KMS-11 (cell line): ENCODE data around the gene RCC1.

ENCODE experiments used
- H2AFZ ChIP-seq: fragments of 200-600 bp; sonication (generic); 2 replicates; pipeline ENCODE4 v1.6.1; 2016; ENCODE audit warnings: antibody characterized with exemption, mixed run types, low read depth
- H3K27ac ChIP-seq: fragments of 200-600 bp; sonication (generic); 2 replicates; pipeline ENCODE4 v1.6.1; 2016; ENCODE audit warnings: mild to moderate bottlenecking, mixed run types
- H3K27me3 ChIP-seq: fragments of 200-600 bp; sonication (generic); 2 replicates; pipeline ENCODE4 v1.6.1; 2017; ENCODE audit warnings: mild to moderate bottlenecking, low read depth, mixed run types, moderate library complexity; ENCODE audit not compliant: insufficient read depth
- H3K36me3 ChIP-seq: fragments of 200-600 bp; sonication (generic); 2 replicates; pipeline ENCODE4 v1.6.1; 2017; ENCODE audit warnings: mild to moderate bottlenecking, mixed run types; ENCODE audit not compliant: insufficient read depth
- H3K4me1 ChIP-seq: fragments of 200-600 bp; sonication (generic); 2 replicates; pipeline ENCODE4 v1.6.1; 2016; ENCODE audit warnings: mild to moderate bottlenecking, low read depth, mixed run types; ENCODE audit not compliant: poor library complexity, severe bottlenecking
- H3K4me2 ChIP-seq: fragments of 200-600 bp; sonication (generic); 2 replicates; pipeline ENCODE4 v1.7.0; 2016; ENCODE audit warnings: mild to moderate bottlenecking, mixed run types
- H3K4me3 ChIP-seq: fragments of 200-600 bp; sonication (generic); IDR thresholded peaks from 2 replicates; pipeline ENCODE4 v1.6.1; 2017; ENCODE audit warnings: low read depth, low read length, mixed read lengths; ENCODE audit not compliant: insufficient read depth
- H3K79me2 ChIP-seq: fragments of 200-600 bp; sonication (generic); 2 replicates; pipeline ENCODE4 v1.6.1; 2016; ENCODE audit warnings: low read depth, mixed run types; ENCODE audit not compliant: insufficient read depth
- H3K9ac ChIP-seq: fragments of 200-600 bp; sonication (generic); 2 replicates; pipeline ENCODE4 v1.6.1; 2016; ENCODE audit warnings: mild to moderate bottlenecking, mixed run types
- H4K20me1 ChIP-seq: fragments of 200-600 bp; sonication (generic); 2 replicates; pipeline ENCODE4 v1.6.1; 2016; ENCODE audit warnings: mild to moderate bottlenecking, mixed run types; ENCODE audit not compliant: insufficient read depth
- TF ChIP-seq, protein P1 (sequence below): fragments of 200-600 bp; sonication (generic); conservative IDR thresholded peaks from 2 replicates; pipeline ENCODE4 v1.6.1; 2017; ENCODE audit warnings: low read depth, mild to moderate bottlenecking, antibody characterized with exemption, low read length, moderate library complexity, mixed read lengths

Gene RCC1

GRCh38 chr1:28505406-28506187 lies at the start of gene RCC1:
Gene RCC1, plus strand, starts transcription at chr1:28506043. Its CDS starts 23,824 bp downstream, at chr1:28529867.
- H4K20me1 ChIP-seq = peaks cover 14% of the 10 kb centered on the region
- H3K9ac ChIP-seq = peak within 1 kb of the TSS; percentile 98
- H3K79me2 ChIP-seq = peaks cover 43% of the 10 kb centered on the region
- TF ChIP-seq, protein P1, sequence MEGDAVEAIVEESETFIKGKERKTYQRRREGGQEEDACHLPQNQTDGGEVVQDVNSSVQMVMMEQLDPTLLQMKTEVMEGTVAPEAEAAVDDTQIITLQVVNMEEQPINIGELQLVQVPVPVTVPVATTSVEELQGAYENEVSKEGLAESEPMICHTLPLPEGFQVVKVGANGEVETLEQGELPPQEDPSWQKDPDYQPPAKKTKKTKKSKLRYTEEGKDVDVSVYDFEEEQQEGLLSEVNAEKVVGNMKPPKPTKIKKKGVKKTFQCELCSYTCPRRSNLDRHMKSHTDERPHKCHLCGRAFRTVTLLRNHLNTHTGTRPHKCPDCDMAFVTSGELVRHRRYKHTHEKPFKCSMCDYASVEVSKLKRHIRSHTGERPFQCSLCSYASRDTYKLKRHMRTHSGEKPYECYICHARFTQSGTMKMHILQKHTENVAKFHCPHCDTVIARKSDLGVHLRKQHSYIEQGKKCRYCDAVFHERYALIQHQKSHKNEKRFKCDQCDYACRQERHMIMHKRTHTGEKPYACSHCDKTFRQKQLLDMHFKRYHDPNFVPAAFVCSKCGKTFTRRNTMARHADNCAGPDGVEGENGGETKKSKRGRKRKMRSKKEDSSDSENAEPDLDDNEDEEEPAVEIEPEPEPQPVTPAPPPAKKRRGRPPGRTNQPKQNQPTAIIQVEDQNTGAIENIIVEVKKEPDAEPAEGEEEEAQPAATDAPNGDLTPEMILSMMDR = no peak
- peaks cover 28% of the 10 kb centered on the region for H3K36me3 ChIP-seq
- no peaks in the 10 kb centered on the region for H3K27me3 ChIP-seq
- peaks cover 43% of the 10 kb centered on the region for H3K4me1 ChIP-seq
- H3K4me2 ChIP-seq = peak within 1 kb of the TSS; percentile 91
- peak within 1 kb of the TSS; percentile 84 for H2AFZ ChIP-seq
- peak within 1 kb of the TSS; percentile 88 for H3K4me3 ChIP-seq
- peak within 1 kb of the TSS; percentile 96 for H3K27ac ChIP-seq

DNA sequence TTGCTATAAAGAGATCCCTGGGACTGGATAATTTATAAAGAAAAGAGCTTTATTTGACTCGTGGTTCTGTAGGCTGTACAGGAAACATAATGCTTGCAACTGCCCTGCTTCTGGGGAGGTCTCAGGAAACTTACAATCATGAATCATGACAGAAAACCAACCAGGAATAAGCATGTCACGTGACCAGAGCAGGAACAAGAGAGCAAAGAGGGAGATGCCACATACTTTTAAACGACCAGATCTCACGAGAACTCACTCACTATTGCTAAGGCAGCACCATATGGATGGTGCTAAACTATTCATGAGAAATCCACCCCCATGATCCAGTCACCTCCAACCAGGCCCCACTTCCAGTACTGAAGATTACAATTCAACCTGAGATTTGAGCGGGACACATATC lies 49.8 kb upstream of the RCC1 start:
- Histone ChIP-seq H3K9ac (no peak overlapping the region), H3K27me3 (no peaks in the 10 kb centered on the region), H3K36me3 (no peaks in the 10 kb centered on the region), H3K27ac (no peak overlapping the region), H3K79me2 (no peaks in the 10 kb centered on the region), H3K4me2 (no peak overlapping the region), H4K20me1 (no peaks in the 10 kb centered on the region), H3K4me1 (peaks cover 12% of the 10 kb centered on the region), H2AFZ (no peak overlapping the region), H3K4me3 (no peak overlapping the region)
- TF ChIP-seq, protein P1 = no peak

DNA sequence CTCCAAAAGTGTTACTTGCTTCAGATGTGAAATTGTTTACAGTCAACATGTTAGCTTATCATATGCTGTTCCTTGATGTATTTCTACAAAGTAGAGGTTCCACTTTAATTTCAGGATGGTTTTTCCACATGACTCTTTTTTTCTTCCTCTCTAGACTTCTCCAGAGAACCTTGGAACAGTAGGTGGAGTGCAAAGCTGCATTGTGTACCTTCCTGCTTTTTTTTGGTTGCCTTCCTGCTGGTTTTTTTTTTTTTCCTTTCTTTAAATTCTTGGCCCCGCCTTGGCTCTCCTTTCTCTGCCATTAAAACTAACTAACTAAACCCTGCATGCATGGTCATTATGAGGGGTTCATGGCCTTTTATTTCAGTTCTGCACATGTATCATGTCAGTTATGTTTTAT lies 48.2 kb upstream of the RCC1 start:
- H3K9ac ChIP-seq = no peak overlapping the region
- TF ChIP-seq, protein P1 = no peak
- no peaks in the 10 kb centered on the region for H4K20me1 ChIP-seq
- H3K4me1 ChIP-seq = peaks cover 6% of the 10 kb centered on the region
- no peaks in the 10 kb centered on the region for H3K36me3 ChIP-seq
- H3K27ac ChIP-seq = no peak overlapping the region
- H3K4me3 ChIP-seq = no peak overlapping the region
- H3K79me2 ChIP-seq = no peaks in the 10 kb centered on the region
- no peak overlapping the region for H2AFZ ChIP-seq
- H3K27me3 ChIP-seq = no peaks in the 10 kb centered on the region
- no peak overlapping the region for H3K4me2 ChIP-seq

- Histone ChIP-seq H3K4me2 (no peak overlapping the region), H2AFZ (no peak overlapping the region), H3K9ac (no peak overlapping the region), H3K4me1 (peaks cover 6% of the 10 kb centered on the region), H3K4me3 (no peak overlapping the region), H3K27me3 (no peaks in the 10 kb centered on the region), H3K79me2 (no peaks in the 10 kb centered on the region), H3K27ac (no peak overlapping the region), H3K36me3 (no peaks in the 10 kb centered on the region), H4K20me1 (no peaks in the 10 kb centered on the region)
- TF ChIP-seq, protein P1 = no peak
These were observed 47.3 kb upstream of the RCC1 start for GRCh38 chr1:28458237-28459228.
